Measurements from ENCODE around the gene FRAT1. TPM values are rescaled to one million over a fixed set of nuclear protein-coding genes. Genes with fewer than 3 reads are reported as not detected.
A peak's percentile ranks its signal among the peaks of the same experiment; 100 is the strongest.

FRAT1 gene
- polyA plus RNA-seq, 4 donors = 4.3 to 6.2 (median 4.3) TPM

- no peak for DNase-seq (ENCODE audit: low read depth in 4 of 4, low spot score in 2 of 4)
Measured at GRCh38 chr10:97307866-97308780, 10.9 kb upstream of the FRAT1 start.

- DNase-seq (ENCODE audit: low read depth in 4 of 4, low spot score in 2 of 4) = no peak
Measured at GRCh38 chr10:97311111-97311626, 7.9 kb upstream of the FRAT1 start.

GRCh38 chr10:97312897-97313296 lies 6.2 kb upstream of the FRAT1 start:
- DNase-seq (ENCODE audit: low read depth in 4 of 4, low spot score in 2 of 4) = no peak

- no peak for DNase-seq (ENCODE audit: low read depth in 4 of 4, low spot score in 2 of 4)
Measured at GRCh38 chr10:97314671-97315070, 4.4 kb upstream of the FRAT1 start.

- no peak for DNase-seq (ENCODE audit: low read depth in 4 of 4, low spot score in 2 of 4)
Measured at GRCh38 chr10:97319671-97320479, 804 bp downstream of the FRAT1 start.

- no peak for DNase-seq (ENCODE audit: low read depth in 4 of 4, low spot score in 2 of 4)
Measured at GRCh38 chr10:97320480-97321031, 1.5 kb downstream of the FRAT1 start.

- no peak for DNase-seq (ENCODE audit: low read depth in 4 of 4, low spot score in 2 of 4)
Measured at GRCh38 chr10:97321032-97321803, 2.1 kb downstream of the FRAT1 start.

GRCh38 chr10:97321804-97322190 lies 2.7 kb downstream of the FRAT1 start:
- DNase-seq (ENCODE audit: low read depth in 4 of 4, low spot score in 2 of 4) = no peak

GRCh38 chr10:97323501-97323900 lies 4.4 kb downstream of the FRAT1 start:
- DNase-seq (ENCODE audit: low read depth in 4 of 4, low spot score in 2 of 4) = no peak

- DNase-seq (ENCODE audit: low read depth in 4 of 4, low spot score in 2 of 4) = no peak
Measured at GRCh38 chr10:97325754-97326153, 6.7 kb downstream of the FRAT1 start.

- DNase-seq (ENCODE audit: low read depth in 4 of 4, low spot score in 2 of 4) = no peak
Measured at GRCh38 chr10:97327348-97328294, 8.6 kb downstream of the FRAT1 start.

- DNase-seq (ENCODE audit: low read depth in 4 of 4, low spot score in 2 of 4) = no peak
Measured at GRCh38 chr10:97328646-97329453, 9.8 kb downstream of the FRAT1 start.

GRCh38 chr10:97329766-97330165 lies 10.7 kb downstream of the FRAT1 start:
- DNase-seq (ENCODE audit: low read depth in 4 of 4, low spot score in 2 of 4) = no peak

- no peak for DNase-seq (ENCODE audit: low read depth in 4 of 4, low spot score in 2 of 4)
Measured at GRCh38 chr10:97331153-97331703, 12.2 kb downstream of the FRAT1 start.

- DNase-seq (ENCODE audit: low read depth in 4 of 4, low spot score in 2 of 4) = peak in 1 of 4 donors; percentile 64
Measured at GRCh38 chr10:97332591-97333350, 13.7 kb downstream of the FRAT1 start.

GRCh38 chr10:97333351-97333600 lies 14.2 kb downstream of the FRAT1 start:
- no peak for DNase-seq (ENCODE audit: low read depth in 4 of 4, low spot score in 2 of 4)

- no peak for DNase-seq (ENCODE audit: low read depth in 4 of 4, low spot score in 2 of 4)
Measured at GRCh38 chr10:97333601-97334369, 14.7 kb downstream of the FRAT1 start.
